Parathyroid adenoma (tissue), 2 donors: ENCODE results near the gene PIGU.

Source experiments
- H2AFZ ChIP-seq: fragments of 300-600 bp; sonication (generic); one replicate; pipeline ENCODE4 v1.7.0; 2017; ENCODE audit warnings: antibody characterized with exemption, mild to moderate bottlenecking
- H3K27ac ChIP-seq: fragments of 300-600 bp; sonication (generic); one replicate; pipeline ENCODE4 v1.7.0; 2017
- H3K27me3 ChIP-seq: fragments of 300-600 bp; sonication (generic); one replicate; pipeline ENCODE4 v1.7.0; 2017; ENCODE audit warnings: low read length; ENCODE audit not compliant: control insufficient read depth, insufficient read depth
- H3K36me3 ChIP-seq: fragments of 300-600 bp; sonication (generic); one replicate; pipeline ENCODE4 v1.7.0; 2017; ENCODE audit warnings: low read length; ENCODE audit not compliant: control insufficient read depth, insufficient read depth
- H3K4me1 ChIP-seq: fragments of 300-600 bp; sonication (generic); one replicate; pipeline ENCODE4 v1.7.0; 2017; ENCODE audit warnings: control low read depth
- H3K4me2 ChIP-seq: fragments of 300-600 bp; sonication (generic); one replicate; pipeline ENCODE4 v1.7.0; 2017; ENCODE audit warnings: low read length
- H3K4me3 ChIP-seq: fragments of 300-600 bp; sonication (generic); one replicate; pipeline ENCODE4 v1.7.0; 2017; ENCODE audit warnings: low read depth, low read length
- H3K79me2 ChIP-seq: fragments of 300-600 bp; sonication (generic); one replicate; pipeline ENCODE4 v1.7.0; 2017; ENCODE audit warnings: control low read depth
- H3K9ac ChIP-seq: fragments of 300-600 bp; sonication (generic); one replicate; pipeline ENCODE4 v1.7.0; 2017; ENCODE audit warnings: mild to moderate bottlenecking
- H3K9me3 ChIP-seq: fragments of 300-600 bp; sonication (generic); one replicate; pipeline ENCODE4 v1.7.0; 2017; ENCODE audit warnings: low read length; ENCODE audit not compliant: control insufficient read depth
- CTCF ChIP-seq: fragments of 300-600 bp; sonication (generic); IDR thresholded peaks from one replicate; pipeline ENCODE4 v1.7.0; 2017; ENCODE audit warnings: antibody characterized with exemption, mild to moderate bottlenecking
- donor health status: primary hyperparathyroidism.

Gene PIGU

GRCh38 chr20:34579191-34579978 lies 97.5 kb downstream of the PIGU start:
- Histone ChIP-seq H3K4me1 (no peaks in the 10 kb centered on the region), H3K4me3 (no peak overlapping the region), H3K79me2 (no peaks in the 10 kb centered on the region), H3K36me3 (no peaks in the 10 kb centered on the region), H3K9me3 (no peaks in the 10 kb centered on the region), H2AFZ (no peak overlapping the region), H3K9ac (no peak overlapping the region), H3K4me2 (no peak overlapping the region), H3K27ac (no peak overlapping the region), H3K27me3 (no peaks in the 10 kb centered on the region)
- no peak for TF ChIP-seq CTCF

GRCh38 chr20:34578521-34578920 lies 98.4 kb downstream of the PIGU start:
- Histone ChIP-seq H3K9ac (no peak overlapping the region), H3K4me2 (no peak overlapping the region), H3K9me3 (no peaks in the 10 kb centered on the region), H3K27me3 (no peaks in the 10 kb centered on the region), H3K36me3 (no peaks in the 10 kb centered on the region), H2AFZ (no peak overlapping the region), H3K4me3 (no peak overlapping the region), H3K27ac (no peak overlapping the region), H3K4me1 (no peaks in the 10 kb centered on the region), H3K79me2 (no peaks in the 10 kb centered on the region)
- TF ChIP-seq CTCF = no peak

DNA sequence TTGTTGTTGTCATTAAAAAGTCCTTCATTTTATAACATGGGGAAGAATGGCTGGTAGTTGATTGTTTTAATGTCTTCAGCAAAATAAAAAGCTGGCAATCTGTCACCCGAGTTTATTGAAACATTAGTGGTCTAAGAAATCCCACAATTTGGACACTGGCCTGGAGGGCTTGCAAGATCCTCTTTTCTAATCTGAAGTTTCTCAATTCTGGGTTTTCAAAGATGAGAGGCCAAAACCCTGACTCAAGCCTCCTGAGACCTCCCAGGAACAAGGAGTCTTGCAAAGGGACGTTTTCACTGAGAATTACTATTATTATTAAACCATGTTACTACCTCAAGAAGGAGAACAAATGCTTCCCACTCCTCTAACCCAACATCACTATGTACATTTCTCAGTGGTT lies 98.9 kb downstream of the PIGU start:
- no peak for TF ChIP-seq CTCF
- no peaks in the 10 kb centered on the region for H3K27me3 ChIP-seq
- no peak overlapping the region for H3K4me2 ChIP-seq
- no peak overlapping the region for H3K9ac ChIP-seq
- H3K4me3 ChIP-seq = no peak overlapping the region
- no peak overlapping the region for H3K27ac ChIP-seq
- no peaks in the 10 kb centered on the region for H3K36me3 ChIP-seq
- H3K79me2 ChIP-seq = no peaks in the 10 kb centered on the region
- H2AFZ ChIP-seq = no peak overlapping the region
- H3K4me1 ChIP-seq = no peaks in the 10 kb centered on the region
- H3K9me3 ChIP-seq = no peaks in the 10 kb centered on the region

- no peaks in the 10 kb centered on the region for H3K36me3 ChIP-seq
- H3K9ac ChIP-seq = no peak overlapping the region
- no peaks in the 10 kb centered on the region for H3K27me3 ChIP-seq
- H3K9me3 ChIP-seq = no peaks in the 10 kb centered on the region
- TF ChIP-seq CTCF = no peak
- H2AFZ ChIP-seq = no peak overlapping the region
- no peak overlapping the region for H3K4me2 ChIP-seq
- H3K4me1 ChIP-seq = no peaks in the 10 kb centered on the region
- no peak overlapping the region for H3K27ac ChIP-seq
- no peak overlapping the region for H3K4me3 ChIP-seq
- H3K79me2 ChIP-seq = no peaks in the 10 kb centered on the region
Measured at GRCh38 chr20:34577061-34577460, 99.8 kb downstream of the PIGU start.

DNA sequence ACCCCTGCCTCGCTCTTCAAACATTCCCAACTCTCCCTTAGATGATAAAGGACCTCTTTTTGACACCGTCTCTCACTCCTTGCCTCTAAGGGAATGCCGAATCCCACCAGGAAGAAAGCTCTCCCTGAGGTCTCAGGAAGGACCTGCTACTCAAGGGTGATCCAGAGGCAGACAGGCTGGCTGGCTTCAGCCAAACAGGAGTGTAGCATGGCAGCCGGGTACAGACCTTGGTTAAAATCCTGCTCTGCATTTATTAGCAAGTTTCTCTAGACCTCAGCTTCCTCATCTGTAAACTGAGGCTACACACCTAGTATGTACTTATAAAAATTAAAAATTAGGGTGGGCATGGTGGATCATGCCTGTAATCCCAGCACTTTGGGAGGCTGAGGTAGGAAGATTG lies 101.1 kb downstream of the PIGU start:
- no peak for TF ChIP-seq CTCF
- Histone ChIP-seq H3K27ac (no peak overlapping the region), H3K4me2 (no peak overlapping the region), H2AFZ (no peak overlapping the region), H3K4me3 (no peak overlapping the region), H3K27me3 (no peaks in the 10 kb centered on the region), H3K9me3 (no peaks in the 10 kb centered on the region), H3K4me1 (no peaks in the 10 kb centered on the region), H3K79me2 (no peaks in the 10 kb centered on the region), H3K36me3 (no peaks in the 10 kb centered on the region), H3K9ac (no peak overlapping the region)
